Stimulated activated CD8-positive, alpha-beta memory T cell treated with anti-CD3 and anti-CD28 coated beads, Interleukin-7, amount 100 ng/mL, for 1 hour (primary cell): Measurements from ENCODE around the gene GRIN2A.

ENCODE experiments used
- DNase-seq, 2 donors: peaks; one replicate each; pipeline ENCODE4 v3.0.0-alpha.2; 2020; ENCODE audit warnings: low read depth in 2 of 2

GRIN2A gene

GRCh38 chr16:10181196-10182162 lies 749 bp downstream of the GRIN2A start:
- DNase-seq = no peak

GRCh38 chr16:10180771-10181163 lies 1.5 kb downstream of the GRIN2A start:
- no peak for DNase-seq

- no peak for DNase-seq
Observed at GRCh38 chr16:10180042-10180770, 2.0 kb downstream of the GRIN2A start.

GRCh38 chr16:10178526-10178925 lies 3.7 kb downstream of the GRIN2A start:
- no peak for DNase-seq

GRCh38 chr16:10178080-10178479 lies 4.1 kb downstream of the GRIN2A start:
- no peak for DNase-seq

- no peak for DNase-seq
Observed at GRCh38 chr16:10172848-10173655, 9.2 kb downstream of the GRIN2A start.

GRCh38 chr16:10171221-10171620 lies 11.0 kb downstream of the GRIN2A start:
- DNase-seq = no peak

- DNase-seq = no peak
Observed at GRCh38 chr16:10169904-10170410, 12.3 kb downstream of the GRIN2A start.

GRCh38 chr16:10169031-10169430 lies 13.2 kb downstream of the GRIN2A start:
- DNase-seq = no peak

- no peak for DNase-seq
Observed at GRCh38 chr16:10168258-10168657, 14.0 kb downstream of the GRIN2A start.

GRCh38 chr16:10165643-10166042 lies 16.6 kb downstream of the GRIN2A start:
- DNase-seq = no peak

GRCh38 chr16:10162981-10163380 lies 19.2 kb downstream of the GRIN2A start:
- no peak for DNase-seq

GRCh38 chr16:10156099-10156498 lies 26.1 kb downstream of the GRIN2A start:
- DNase-seq = no peak

GRCh38 chr16:10154389-10154788 lies 27.8 kb downstream of the GRIN2A start:
- no peak for DNase-seq

- DNase-seq = no peak
Observed at GRCh38 chr16:10153985-10154384, 28.2 kb downstream of the GRIN2A start.

- no peak for DNase-seq
Observed at GRCh38 chr16:10151718-10152117, 30.5 kb downstream of the GRIN2A start.

- DNase-seq = no peak
Observed at GRCh38 chr16:10150906-10151305, 31.3 kb downstream of the GRIN2A start.

GRCh38 chr16:10145542-10146035 lies 36.6 kb downstream of the GRIN2A start:
- no peak for DNase-seq

- DNase-seq = no peak
Observed at GRCh38 chr16:10141671-10142070, 40.6 kb downstream of the GRIN2A start.

- DNase-seq = no peak
Observed at GRCh38 chr16:10138881-10139280, 43.3 kb downstream of the GRIN2A start.

- no peak for DNase-seq
Observed at GRCh38 chr16:10137341-10137740, 44.9 kb downstream of the GRIN2A start.

- no peak for DNase-seq
Observed at GRCh38 chr16:10136916-10137315, 45.3 kb downstream of the GRIN2A start.
